ENCODE results near the gene CNGA1.

The CNGA1 gene

DNA sequence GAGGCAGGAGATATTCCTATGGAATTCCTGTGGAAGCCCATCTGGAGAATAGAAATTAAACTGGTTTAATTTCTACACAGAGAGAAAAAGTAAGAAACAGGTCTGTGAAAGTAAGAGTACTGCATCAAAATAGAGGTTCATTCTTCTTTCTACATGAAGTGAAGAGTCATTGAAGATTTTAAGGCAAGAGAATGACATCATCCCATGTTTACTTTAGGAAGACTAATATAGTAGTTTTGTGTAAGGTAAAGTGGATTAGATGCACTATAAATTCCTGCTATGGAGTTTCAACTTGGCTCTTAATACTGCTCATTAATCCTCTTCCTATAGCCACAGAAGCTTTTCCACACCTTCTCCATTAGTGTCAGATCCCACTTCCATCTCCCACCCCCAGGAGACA is 47.6 kb downstream of the CNGA1 start:
- no peak for ATAC-seq
- no peak for TF ChIP-seq ISL1 (CRISPR knock-in tag; IDR thresholded peaks at IDR 0.05)

DNA sequence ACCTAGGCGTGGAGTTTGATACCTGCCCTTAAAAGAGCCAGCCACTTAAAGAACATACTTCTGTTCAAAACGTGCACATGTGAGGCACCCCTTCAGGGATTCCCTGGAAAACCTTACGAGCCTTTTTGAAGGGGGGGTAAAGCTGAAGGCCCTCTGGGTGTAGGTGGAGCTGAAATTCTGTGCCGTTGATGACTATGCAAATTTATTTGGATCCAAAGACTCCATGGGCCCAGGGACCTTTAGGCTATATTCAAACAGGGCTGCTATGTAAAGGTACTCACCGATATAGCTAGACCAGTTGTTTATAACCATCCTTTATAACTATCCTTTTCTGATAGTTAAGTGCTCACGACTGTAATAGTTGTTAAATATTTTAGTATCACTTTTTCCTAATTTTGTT is 61.8 kb downstream of the CNGA1 start:
- ATAC-seq: no peak
- TF ChIP-seq, protein P1, sequence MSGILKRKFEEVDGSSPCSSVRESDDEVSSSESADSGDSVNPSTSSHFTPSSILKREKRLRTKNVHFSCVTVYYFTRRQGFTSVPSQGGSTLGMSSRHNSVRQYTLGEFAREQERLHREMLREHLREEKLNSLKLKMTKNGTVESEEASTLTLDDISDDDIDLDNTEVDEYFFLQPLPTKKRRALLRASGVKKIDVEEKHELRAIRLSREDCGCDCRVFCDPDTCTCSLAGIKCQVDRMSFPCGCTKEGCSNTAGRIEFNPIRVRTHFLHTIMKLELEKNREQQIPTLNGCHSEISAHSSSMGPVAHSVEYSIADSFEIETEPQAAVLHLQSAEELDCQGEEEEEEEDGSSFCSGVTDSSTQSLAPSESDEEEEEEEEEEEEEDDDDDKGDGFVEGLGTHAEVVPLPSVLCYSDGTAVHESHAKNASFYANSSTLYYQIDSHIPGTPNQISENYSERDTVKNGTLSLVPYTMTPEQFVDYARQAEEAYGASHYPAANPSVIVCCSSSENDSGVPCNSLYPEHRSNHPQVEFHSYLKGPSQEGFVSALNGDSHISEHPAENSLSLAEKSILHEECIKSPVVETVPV (CRISPR knock-in tag; IDR thresholded peaks at IDR 0.05): no peak
- TF ChIP-seq, protein P2, sequence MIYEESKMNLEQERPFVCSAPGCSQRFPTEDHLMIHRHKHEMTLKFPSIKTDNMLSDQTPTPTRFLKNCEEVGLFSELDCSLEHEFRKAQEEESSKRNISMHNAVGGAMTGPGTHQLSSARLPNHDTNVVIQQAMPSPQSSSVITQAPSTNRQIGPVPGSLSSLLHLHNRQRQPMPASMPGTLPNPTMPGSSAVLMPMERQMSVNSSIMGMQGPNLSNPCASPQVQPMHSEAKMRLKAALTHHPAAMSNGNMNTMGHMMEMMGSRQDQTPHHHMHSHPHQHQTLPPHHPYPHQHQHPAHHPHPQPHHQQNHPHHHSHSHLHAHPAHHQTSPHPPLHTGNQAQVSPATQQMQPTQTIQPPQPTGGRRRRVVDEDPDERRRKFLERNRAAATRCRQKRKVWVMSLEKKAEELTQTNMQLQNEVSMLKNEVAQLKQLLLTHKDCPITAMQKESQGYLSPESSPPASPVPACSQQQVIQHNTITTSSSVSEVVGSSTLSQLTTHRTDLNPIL (CRISPR knock-in tag; IDR thresholded peaks at IDR 0.05; ENCODE audit: low read depth): no peak
- TF ChIP-seq OSR1 (CRISPR knock-in tag; IDR thresholded peaks at IDR 0.05) (no peak), ZFP30 (CRISPR knock-in tag; IDR thresholded peaks at IDR 0.05) (no peak), ZNF565 (CRISPR knock-in tag; conservative IDR thresholded peaks at IDR 0.05; ENCODE audit: low read depth) (no peak), ARNTL (CRISPR knock-in tag; IDR thresholded peaks at IDR 0.05; ENCODE audit: borderline replicate concordance, low read depth) (no peak), TOX (CRISPR knock-in tag; IDR thresholded peaks at IDR 0.05; ENCODE audit: borderline replicate concordance) (no peak), ZFP3 (CRISPR knock-in tag; IDR thresholded peaks at IDR 0.05) (no peak), ZC3H10 (CRISPR knock-in tag; IDR thresholded peaks at IDR 0.05) (no peak)
- TF ChIP-seq, protein P3, sequence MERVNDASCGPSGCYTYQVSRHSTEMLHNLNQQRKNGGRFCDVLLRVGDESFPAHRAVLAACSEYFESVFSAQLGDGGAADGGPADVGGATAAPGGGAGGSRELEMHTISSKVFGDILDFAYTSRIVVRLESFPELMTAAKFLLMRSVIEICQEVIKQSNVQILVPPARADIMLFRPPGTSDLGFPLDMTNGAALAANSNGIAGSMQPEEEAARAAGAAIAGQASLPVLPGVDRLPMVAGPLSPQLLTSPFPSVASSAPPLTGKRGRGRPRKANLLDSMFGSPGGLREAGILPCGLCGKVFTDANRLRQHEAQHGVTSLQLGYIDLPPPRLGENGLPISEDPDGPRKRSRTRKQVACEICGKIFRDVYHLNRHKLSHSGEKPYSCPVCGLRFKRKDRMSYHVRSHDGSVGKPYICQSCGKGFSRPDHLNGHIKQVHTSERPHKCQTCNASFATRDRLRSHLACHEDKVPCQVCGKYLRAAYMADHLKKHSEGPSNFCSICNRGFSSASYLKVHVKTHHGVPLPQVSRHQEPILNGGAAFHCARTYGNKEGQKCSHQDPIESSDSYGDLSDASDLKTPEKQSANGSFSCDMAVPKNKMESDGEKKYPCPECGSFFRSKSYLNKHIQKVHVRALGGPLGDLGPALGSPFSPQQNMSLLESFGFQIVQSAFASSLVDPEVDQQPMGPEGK (CRISPR knock-in tag; IDR thresholded peaks at IDR 0.05; ENCODE audit: borderline replicate concordance): no peak
- TF ChIP-seq, protein P4, sequence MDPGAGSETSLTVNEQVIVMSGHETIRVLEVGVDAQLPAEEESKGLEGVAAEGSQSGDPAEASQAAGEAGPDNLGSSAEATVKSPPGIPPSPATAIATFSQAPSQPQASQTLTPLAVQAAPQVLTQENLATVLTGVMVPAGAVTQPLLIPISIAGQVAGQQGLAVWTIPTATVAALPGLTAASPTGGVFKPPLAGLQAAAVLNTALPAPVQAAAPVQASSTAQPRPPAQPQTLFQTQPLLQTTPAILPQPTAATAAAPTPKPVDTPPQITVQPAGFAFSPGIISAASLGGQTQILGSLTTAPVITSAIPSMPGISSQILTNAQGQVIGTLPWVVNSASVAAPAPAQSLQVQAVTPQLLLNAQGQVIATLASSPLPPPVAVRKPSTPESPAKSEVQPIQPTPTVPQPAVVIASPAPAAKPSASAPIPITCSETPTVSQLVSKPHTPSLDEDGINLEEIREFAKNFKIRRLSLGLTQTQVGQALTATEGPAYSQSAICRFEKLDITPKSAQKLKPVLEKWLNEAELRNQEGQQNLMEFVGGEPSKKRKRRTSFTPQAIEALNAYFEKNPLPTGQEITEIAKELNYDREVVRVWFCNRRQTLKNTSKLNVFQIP (CRISPR knock-in tag; IDR thresholded peaks at IDR 0.05; ENCODE audit: borderline replicate concordance, low read depth): no peak

DNA sequence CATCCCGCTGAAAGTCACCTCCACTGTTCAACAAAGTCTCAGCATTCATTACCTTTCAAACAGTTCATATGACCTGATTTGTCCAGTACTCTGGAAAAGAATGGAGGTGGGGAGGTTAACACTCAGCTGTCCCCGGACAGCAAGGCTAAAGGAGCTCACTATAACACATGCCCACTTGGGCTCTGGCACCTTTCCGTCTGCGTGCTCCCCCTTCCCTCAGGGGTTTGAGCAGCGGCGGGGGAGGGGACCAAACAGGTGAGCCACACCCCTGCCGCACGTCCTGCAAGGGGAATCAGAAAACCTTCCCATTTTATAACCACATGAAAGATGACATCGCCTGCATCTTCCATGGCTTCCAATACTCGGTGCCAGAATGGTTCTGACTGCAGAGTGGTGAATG is 62.2 kb downstream of the CNGA1 start:
- TF ChIP-seq CSDC2 (CRISPR knock-in tag; IDR thresholded peaks at IDR 0.05) (no peak), ZNF8 (CRISPR knock-in tag; IDR thresholded peaks at IDR 0.05) (no peak), BACH2 (CRISPR knock-in tag; IDR thresholded peaks at IDR 0.05; ENCODE audit: borderline replicate concordance) (no peak)
- TF ChIP-seq, protein P5, sequence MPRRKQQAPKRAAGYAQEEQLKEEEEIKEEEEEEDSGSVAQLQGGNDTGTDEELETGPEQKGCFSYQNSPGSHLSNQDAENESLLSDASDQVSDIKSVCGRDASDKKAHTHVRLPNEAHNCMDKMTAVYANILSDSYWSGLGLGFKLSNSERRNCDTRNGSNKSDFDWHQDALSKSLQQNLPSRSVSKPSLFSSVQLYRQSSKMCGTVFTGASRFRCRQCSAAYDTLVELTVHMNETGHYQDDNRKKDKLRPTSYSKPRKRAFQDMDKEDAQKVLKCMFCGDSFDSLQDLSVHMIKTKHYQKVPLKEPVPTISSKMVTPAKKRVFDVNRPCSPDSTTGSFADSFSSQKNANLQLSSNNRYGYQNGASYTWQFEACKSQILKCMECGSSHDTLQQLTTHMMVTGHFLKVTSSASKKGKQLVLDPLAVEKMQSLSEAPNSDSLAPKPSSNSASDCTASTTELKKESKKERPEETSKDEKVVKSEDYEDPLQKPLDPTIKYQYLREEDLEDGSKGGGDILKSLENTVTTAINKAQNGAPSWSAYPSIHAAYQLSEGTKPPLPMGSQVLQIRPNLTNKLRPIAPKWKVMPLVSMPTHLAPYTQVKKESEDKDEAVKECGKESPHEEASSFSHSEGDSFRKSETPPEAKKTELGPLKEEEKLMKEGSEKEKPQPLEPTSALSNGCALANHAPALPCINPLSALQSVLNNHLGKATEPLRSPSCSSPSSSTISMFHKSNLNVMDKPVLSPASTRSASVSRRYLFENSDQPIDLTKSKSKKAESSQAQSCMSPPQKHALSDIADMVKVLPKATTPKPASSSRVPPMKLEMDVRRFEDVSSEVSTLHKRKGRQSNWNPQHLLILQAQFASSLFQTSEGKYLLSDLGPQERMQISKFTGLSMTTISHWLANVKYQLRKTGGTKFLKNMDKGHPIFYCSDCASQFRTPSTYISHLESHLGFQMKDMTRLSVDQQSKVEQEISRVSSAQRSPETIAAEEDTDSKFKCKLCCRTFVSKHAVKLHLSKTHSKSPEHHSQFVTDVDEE (CRISPR knock-in tag; IDR thresholded peaks at IDR 0.05): no peak
- TF ChIP-seq, protein P1 (CRISPR knock-in tag; IDR thresholded peaks at IDR 0.05): no peak
- no peak for ATAC-seq

DNA sequence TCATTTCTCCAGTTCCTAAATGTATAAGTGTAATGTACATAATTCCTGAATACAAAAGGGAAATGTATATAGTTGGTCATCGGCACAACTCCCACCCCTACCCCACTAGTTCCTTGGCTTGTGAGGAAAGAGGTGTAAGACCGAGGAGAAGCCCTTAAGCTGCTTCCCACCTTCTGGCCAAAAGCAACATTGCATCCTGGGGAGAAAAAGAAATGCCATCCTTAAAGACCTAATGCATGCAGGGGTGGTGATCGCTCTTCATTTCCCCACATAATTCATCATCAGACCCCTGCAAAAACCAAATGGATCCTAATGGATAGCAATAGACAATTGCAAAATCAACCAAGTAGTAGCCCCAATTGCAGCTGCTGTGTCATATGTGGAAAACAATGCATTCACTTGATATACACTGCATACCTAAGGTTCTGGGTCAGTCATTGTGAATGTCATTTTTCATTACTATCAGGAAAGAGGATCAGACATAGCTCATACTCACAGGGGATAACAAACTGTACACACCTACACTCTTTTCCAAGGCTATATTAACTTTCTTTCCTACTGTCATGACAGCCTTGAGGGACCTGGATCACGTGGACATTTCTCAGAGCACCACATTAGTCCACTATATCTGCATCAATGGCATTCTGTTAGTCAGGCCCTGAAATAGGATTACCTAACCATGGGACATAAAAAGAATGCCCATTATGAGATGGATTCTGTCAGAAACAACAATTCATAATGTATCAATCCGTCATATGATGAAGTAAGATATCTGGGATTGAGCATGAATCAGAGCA is 70.4 kb downstream of the CNGA1 start:
- ATAC-seq: no peak
- no peak for TF ChIP-seq CSDC2 (CRISPR knock-in tag; IDR thresholded peaks at IDR 0.05)
- TF ChIP-seq ZNF8 (CRISPR knock-in tag; IDR thresholded peaks at IDR 0.05): no peak
- TF ChIP-seq, protein P5 (CRISPR knock-in tag; IDR thresholded peaks at IDR 0.05): no peak
- no peak for TF ChIP-seq ARNTL (CRISPR knock-in tag; IDR thresholded peaks at IDR 0.05; ENCODE audit: borderline replicate concordance, low read depth)
- TF ChIP-seq, protein P1 (CRISPR knock-in tag; IDR thresholded peaks at IDR 0.05): no peak
- TF ChIP-seq, protein P2 (CRISPR knock-in tag; IDR thresholded peaks at IDR 0.05; ENCODE audit: low read depth): no peak
- TF ChIP-seq ESRRG (CRISPR knock-in tag; IDR thresholded peaks at IDR 0.05): no peak
